ENCODE data around the gene MKS1. TPM values are rescaled to one million over a fixed set of nuclear protein-coding genes. Genes with fewer than 3 reads are reported as not detected.

Gene MKS1
- total RNA-seq (2014; rRNA removed; shearing (Covaris generic)) (17.4 and 21.6 TPM in 2 replicates), polyA plus RNA-seq (2016; fragmentation: Nextera tagmentation; extraction: Ambion mirVana) (11.9 and 14.0 TPM in 2 replicates)
- long read RNA-seq, transcript MKS1-202 (18 exons, 2,397 nt): major isoform, 7 of 16 reads
- long read RNA-seq, partial matches to known transcripts: 5 of 16 reads
- long read RNA-seq, other reads (novel, unspliced or antisense): 3 of 16 reads

DNA sequence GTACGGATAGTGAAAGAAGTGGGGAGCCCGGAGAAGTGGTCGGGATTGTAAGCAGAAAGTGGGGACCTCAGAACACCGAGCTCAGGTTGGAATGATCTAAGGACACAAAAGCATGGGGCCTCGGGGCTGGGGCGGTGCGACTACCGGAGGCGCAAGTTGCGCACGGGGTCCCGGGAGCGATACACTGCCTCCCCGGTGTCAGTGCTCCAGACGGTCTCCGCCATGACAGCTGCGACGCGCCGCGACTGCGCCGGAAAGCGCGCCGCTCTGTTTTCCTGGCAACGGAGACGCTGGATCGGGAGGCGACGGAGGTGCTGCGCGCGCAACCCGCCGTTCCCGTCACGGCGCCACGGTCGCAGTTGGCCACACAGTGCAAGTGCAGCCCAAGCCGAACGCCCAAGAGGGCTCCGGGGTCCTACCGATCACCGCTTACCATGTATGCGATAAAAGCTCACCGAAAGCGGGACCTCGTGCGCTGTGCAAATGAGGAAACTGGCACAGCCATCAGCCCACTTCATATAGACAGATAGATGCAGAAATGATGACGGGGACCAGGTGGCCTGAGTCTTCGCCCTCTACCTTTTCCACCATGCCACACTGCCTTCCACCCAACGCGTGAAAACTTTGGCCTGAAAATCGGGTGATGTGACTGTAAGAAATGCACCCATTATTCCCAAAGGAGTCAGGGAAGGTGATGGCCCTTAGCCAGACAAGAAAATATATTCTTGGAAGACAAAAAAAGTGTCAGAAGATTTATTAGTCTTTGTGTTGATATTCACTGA lies at the start of gene MKS1:
MKS1 (minus strand) TSS at position 249 of the 782 bp plus-strand sequence; CDS start at position 224, 25 bp downstream.
- H3K36me3 ChIP-seq (ENCODE audit: insufficient read depth): no peaks in the 10 kb centered on the region
- DNase-seq (ENCODE audit: low spot score) (peak; percentile 95), ATAC-seq (peak; percentile 99)
- peaks cover 8% of the 10 kb centered on the region for H3K4me1 ChIP-seq (ENCODE audit: insufficient read depth)
- H3K27me3 Mint-ChIP-seq (ENCODE audit: insufficient read depth, low read depth, poor library complexity): peaks cover 9% of the 10 kb centered on the region
- H3K36me3 Mint-ChIP-seq (ENCODE audit: low read depth): peaks cover 12% of the 10 kb centered on the region
- peak within 1 kb of the TSS; percentile 86 for H3K4me3 ChIP-seq
- 0 out of 2 replicates have a peak, but pooled peaks cover 3% of the 10 kb centered on the region for H3F3A ChIP-seq (replicated peaks; ENCODE audit: low read depth)
- H3K4me2 ChIP-seq: peak within 1 kb of the TSS; percentile 97
- TF ChIP-seq EZH2phosphoT487 (IDR thresholded peaks at IDR 0.05; ENCODE audit: unreplicated experiment): no peak
- TF ChIP-seq, protein P1, sequence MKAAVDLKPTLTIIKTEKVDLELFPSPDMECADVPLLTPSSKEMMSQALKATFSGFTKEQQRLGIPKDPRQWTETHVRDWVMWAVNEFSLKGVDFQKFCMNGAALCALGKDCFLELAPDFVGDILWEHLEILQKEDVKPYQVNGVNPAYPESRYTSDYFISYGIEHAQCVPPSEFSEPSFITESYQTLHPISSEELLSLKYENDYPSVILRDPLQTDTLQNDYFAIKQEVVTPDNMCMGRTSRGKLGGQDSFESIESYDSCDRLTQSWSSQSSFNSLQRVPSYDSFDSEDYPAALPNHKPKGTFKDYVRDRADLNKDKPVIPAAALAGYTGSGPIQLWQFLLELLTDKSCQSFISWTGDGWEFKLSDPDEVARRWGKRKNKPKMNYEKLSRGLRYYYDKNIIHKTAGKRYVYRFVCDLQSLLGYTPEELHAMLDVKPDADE (IDR thresholded peaks at IDR 0.05): peak; percentile 73
- TF ChIP-seq, protein P2, sequence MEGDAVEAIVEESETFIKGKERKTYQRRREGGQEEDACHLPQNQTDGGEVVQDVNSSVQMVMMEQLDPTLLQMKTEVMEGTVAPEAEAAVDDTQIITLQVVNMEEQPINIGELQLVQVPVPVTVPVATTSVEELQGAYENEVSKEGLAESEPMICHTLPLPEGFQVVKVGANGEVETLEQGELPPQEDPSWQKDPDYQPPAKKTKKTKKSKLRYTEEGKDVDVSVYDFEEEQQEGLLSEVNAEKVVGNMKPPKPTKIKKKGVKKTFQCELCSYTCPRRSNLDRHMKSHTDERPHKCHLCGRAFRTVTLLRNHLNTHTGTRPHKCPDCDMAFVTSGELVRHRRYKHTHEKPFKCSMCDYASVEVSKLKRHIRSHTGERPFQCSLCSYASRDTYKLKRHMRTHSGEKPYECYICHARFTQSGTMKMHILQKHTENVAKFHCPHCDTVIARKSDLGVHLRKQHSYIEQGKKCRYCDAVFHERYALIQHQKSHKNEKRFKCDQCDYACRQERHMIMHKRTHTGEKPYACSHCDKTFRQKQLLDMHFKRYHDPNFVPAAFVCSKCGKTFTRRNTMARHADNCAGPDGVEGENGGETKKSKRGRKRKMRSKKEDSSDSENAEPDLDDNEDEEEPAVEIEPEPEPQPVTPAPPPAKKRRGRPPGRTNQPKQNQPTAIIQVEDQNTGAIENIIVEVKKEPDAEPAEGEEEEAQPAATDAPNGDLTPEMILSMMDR (conservative IDR thresholded peaks at IDR 0.05; ENCODE audit: low read depth in 2 of 2): peak; percentile 37 to 55; a peak in 2 of 4 replicates
- peak; percentile 62 for TF ChIP-seq POLR2AphosphoS5 (IDR thresholded peaks at IDR 0.05; ENCODE audit: low read depth)
- TF ChIP-seq CREB1 (CRISPR knock-in tag; IDR thresholded peaks at IDR 0.05; ENCODE audit: low read depth): peak; percentile 86
- no peak for TF ChIP-seq NANOG (IDR thresholded peaks at IDR 0.05; ENCODE audit: borderline replicate concordance)
- H3K79me2 ChIP-seq (replicated peaks; ENCODE audit: insufficient read depth): no peaks in the 10 kb centered on the region
- H4K20me1 ChIP-seq (replicated peaks; ENCODE audit: insufficient read depth): no peaks in the 10 kb centered on the region
- no peaks in the 10 kb centered on the region for H3K9me3 Mint-ChIP-seq
- no peaks in the 10 kb centered on the region; the same call in 1 of the 2 replicates for H3K27me3 ChIP-seq (ENCODE audit: insufficient read depth)
- H3K4me1 Mint-ChIP-seq: peaks cover 4% of the 10 kb centered on the region; the same call in 2 of the 3 replicates
- H3K27ac ChIP-seq (ENCODE audit: low read depth): peak within 1 kb of the TSS; percentile 90
- H3K27ac Mint-ChIP-seq: peak within 1 kb of the TSS; percentile 92
- peak within 1 kb of the TSS; percentile 97 for H3K4me3 Mint-ChIP-seq
- H2AFZ ChIP-seq: peak within 1 kb of the TSS; percentile 99
- no peaks in the 10 kb centered on the region for H3K9me2 ChIP-seq (ENCODE audit: insufficient read depth)

DNA sequence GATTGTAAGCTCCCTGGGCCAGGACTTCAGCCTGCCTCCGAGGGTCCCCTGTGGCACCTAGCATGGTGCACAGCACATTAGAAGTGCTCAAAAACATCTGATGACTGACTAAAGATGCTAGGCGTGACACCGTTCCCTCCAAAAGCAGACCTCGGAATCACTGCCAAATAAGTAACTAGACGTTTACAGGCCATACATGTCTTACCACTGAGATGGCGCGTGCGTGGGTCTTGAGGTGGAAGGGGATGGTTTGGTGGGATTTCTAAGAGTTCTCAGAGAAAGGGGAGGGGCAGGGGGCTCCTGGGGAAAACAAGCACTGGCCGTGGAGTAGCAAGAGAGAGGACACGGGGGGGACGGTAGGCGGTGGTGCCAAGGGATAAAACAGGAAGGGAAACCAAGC lies 49.3 kb upstream of the MKS1 start:
- no peaks in the 10 kb centered on the region for H3K9me2 ChIP-seq (ENCODE audit: insufficient read depth)
- no peak overlapping the region; the same call in 1 of the 2 replicates for H3K27ac Mint-ChIP-seq
- H3K27me3 Mint-ChIP-seq (ENCODE audit: insufficient read depth, low read depth, poor library complexity): peaks cover 9% of the 10 kb centered on the region
- no peak overlapping the region for H2AFZ ChIP-seq
- DNase-seq (ENCODE audit: low spot score) (no peak), ATAC-seq (no peak)
- H3K4me1 Mint-ChIP-seq: no peaks in the 10 kb centered on the region
- H3F3A ChIP-seq (replicated peaks; ENCODE audit: low read depth): no peaks in the 10 kb centered on the region
- no peaks in the 10 kb centered on the region for H3K4me1 ChIP-seq (ENCODE audit: insufficient read depth)
- H3K9me3 Mint-ChIP-seq: no peaks in the 10 kb centered on the region
- H3K27ac ChIP-seq (ENCODE audit: low read depth): no peak overlapping the region
- H3K27me3 ChIP-seq (ENCODE audit: insufficient read depth): peaks cover 3% of the 10 kb centered on the region; the same call in 1 of the 2 replicates
- no peak overlapping the region for H3K4me3 Mint-ChIP-seq
- no peaks in the 10 kb centered on the region for H3K36me3 ChIP-seq (ENCODE audit: insufficient read depth)
- H3K4me2 ChIP-seq: no peak overlapping the region
- no peak overlapping the region for H3K4me3 ChIP-seq
- H3K79me2 ChIP-seq (replicated peaks; ENCODE audit: insufficient read depth): no peaks in the 10 kb centered on the region
- no peaks in the 10 kb centered on the region for H3K36me3 Mint-ChIP-seq (ENCODE audit: low read depth)
- no peaks in the 10 kb centered on the region for H4K20me1 ChIP-seq (replicated peaks; ENCODE audit: insufficient read depth)
- no peak for TF ChIP-seq ZNF114 (CRISPR knock-in tag; IDR thresholded peaks at IDR 0.05)
- TF ChIP-seq CREB1 (CRISPR knock-in tag; IDR thresholded peaks at IDR 0.05; ENCODE audit: low read depth): no peak
- TF ChIP-seq POLR2AphosphoS5 (IDR thresholded peaks at IDR 0.05; ENCODE audit: low read depth): no peak
- TF ChIP-seq, protein P1 (IDR thresholded peaks at IDR 0.05): no peak
- TF ChIP-seq, protein P3, sequence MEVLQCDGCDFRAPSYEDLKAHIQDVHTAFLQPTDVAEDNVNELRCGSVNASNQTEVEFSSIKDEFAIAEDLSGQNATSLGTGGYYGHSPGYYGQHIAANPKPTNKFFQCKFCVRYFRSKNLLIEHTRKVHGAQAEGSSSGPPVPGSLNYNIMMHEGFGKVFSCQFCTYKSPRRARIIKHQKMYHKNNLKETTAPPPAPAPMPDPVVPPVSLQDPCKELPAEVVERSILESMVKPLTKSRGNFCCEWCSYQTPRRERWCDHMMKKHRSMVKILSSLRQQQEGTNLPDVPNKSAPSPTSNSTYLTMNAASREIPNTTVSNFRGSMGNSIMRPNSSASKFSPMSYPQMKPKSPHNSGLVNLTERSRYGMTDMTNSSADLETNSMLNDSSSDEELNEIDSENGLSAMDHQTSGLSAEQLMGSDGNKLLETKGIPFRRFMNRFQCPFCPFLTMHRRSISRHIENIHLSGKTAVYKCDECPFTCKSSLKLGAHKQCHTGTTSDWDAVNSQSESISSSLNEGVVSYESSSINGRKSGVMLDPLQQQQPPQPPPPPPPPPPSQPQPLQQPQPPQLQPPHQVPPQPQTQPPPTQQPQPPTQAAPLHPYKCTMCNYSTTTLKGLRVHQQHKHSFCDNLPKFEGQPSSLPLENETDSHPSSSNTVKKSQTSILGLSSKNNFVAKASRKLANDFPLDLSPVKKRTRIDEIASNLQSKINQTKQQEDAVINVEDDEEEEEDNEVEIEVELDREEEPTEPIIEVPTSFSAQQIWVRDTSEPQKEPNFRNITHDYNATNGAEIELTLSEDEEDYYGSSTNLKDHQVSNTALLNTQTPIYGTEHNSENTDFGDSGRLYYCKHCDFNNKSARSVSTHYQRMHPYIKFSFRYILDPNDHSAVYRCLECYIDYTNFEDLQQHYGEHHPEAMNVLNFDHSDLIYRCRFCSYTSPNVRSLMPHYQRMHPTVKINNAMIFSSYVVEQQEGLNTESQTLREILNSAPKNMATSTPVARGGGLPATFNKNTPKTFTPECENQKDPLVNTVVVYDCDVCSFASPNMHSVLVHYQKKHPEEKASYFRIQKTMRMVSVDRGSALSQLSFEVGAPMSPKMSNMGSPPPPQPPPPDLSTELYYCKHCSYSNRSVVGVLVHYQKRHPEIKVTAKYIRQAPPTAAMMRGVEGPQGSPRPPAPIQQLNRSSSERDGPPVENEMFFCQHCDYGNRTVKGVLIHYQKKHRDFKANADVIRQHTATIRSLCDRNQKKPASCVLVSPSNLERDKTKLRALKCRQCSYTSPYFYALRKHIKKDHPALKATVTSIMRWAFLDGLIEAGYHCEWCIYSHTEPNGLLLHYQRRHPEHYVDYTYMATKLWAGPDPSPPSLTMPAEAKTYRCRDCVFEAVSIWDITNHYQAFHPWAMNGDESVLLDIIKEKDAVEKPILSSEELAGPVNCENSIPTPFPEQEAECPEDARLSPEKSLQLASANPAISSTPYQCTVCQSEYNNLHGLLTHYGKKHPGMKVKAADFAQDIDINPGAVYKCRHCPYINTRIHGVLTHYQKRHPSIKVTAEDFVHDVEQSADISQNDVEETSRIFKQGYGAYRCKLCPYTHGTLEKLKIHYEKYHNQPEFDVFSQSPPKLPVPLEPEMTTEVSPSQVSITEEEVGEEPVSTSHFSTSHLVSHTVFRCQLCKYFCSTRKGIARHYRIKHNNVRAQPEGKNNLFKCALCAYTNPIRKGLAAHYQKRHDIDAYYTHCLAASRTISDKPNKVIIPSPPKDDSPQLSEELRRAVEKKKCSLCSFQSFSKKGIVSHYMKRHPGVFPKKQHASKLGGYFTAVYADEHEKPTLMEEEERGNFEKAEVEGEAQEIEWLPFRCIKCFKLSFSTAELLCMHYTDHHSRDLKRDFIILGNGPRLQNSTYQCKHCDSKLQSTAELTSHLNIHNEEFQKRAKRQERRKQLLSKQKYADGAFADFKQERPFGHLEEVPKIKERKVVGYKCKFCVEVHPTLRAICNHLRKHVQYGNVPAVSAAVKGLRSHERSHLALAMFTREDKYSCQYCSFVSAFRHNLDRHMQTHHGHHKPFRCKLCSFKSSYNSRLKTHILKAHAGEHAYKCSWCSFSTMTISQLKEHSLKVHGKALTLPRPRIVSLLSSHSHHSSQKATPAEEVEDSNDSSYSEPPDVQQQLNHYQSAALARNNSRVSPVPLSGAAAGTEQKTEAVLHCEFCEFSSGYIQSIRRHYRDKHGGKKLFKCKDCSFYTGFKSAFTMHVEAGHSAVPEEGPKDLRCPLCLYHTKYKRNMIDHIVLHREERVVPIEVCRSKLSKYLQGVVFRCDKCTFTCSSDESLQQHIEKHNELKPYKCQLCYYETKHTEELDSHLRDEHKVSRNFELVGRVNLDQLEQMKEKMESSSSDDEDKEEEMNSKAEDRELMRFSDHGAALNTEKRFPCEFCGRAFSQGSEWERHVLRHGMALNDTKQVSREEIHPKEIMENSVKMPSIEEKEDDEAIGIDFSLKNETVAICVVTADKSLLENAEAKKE (CRISPR knock-in tag; IDR thresholded peaks at IDR 0.05): no peak

All from GM23338 (cell line).